OCI-LY7 (cell line): Measurements from ENCODE around the gene RBMS1. TPM values are rescaled to one million over a fixed set of nuclear protein-coding genes. Genes with fewer than 3 reads are reported as not detected.

ENCODE experiments used
- BruUV-seq: library from RNA; stranded (reverse); fragments of 400-500 nt; replicated peaks from 2 replicates; lab custom pipeline; 2021; lab: Mats Ljungman, UMichigan
- CTCF ChIA-PET: fragments of 300-600 bp; sonication (Branson Sonifier 250); formaldehyde crosslinking; loops from one replicate; lab custom pipeline; 2022; ENCODE audit warnings: antibody characterized with exemption; ENCODE audit not compliant: unreplicated experiment; lab: Charles Lee
- POLR2A ChIA-PET: fragments of 300-600 bp; sonication (Branson Sonifier 250); formaldehyde crosslinking; loops from one replicate; lab custom pipeline; 2022; ENCODE audit warnings: antibody characterized with exemption; lab: Charles Lee
- DNase-seq: peaks from one replicate; pipeline ENCODE4 v3.0.0-alpha.2; 2015; ENCODE audit warnings: low spot score
- H2AFZ ChIP-seq: fragments of 200-600 bp; sonication (generic), shearing (Covaris generic); 2 replicates; pipeline ENCODE4 v1.6.1; 2014; ENCODE audit warnings: mild to moderate bottlenecking, antibody characterized with exemption, low read length, moderate library complexity
- H3K27ac ChIP-seq: fragments of 200-600 bp; sonication (generic); 2 replicates; pipeline ENCODE4 v1.5.1; 2014; ENCODE audit warnings: mixed run types, low read depth, mild to moderate bottlenecking, moderate library complexity, low read length, inconsistent platforms; ENCODE audit not compliant: poor library complexity, severe bottlenecking
- H3K36me3 ChIP-seq: fragments of 200-600 bp; sonication (generic); 2 replicates; pipeline ENCODE4 v1.6.1; 2014; ENCODE audit warnings: mild to moderate bottlenecking, antibody characterized with exemption, low read length, moderate library complexity, mixed read lengths; ENCODE audit not compliant: insufficient read depth
- H3K4me1 ChIP-seq: fragments of 200-600 bp; sonication (generic); 2 replicates; pipeline ENCODE4 v1.5.1; 2014; ENCODE audit warnings: mild to moderate bottlenecking, low read length; ENCODE audit not compliant: insufficient read depth, poor library complexity, severe bottlenecking
- H3K4me2 ChIP-seq: fragments of 200-600 bp; sonication (generic); 2 replicates; pipeline ENCODE4 v1.6.1; 2014; ENCODE audit warnings: mild to moderate bottlenecking, low read length
- H3K4me3 ChIP-seq: fragments of 200-600 bp; sonication (generic); 2 replicates; pipeline ENCODE4 v1.5.1; 2014; ENCODE audit warnings: mild to moderate bottlenecking, low read depth, low read length; ENCODE audit not compliant: poor library complexity, severe bottlenecking
- H3K79me2 ChIP-seq: fragments of 200-600 bp; sonication (generic); 2 replicates; pipeline ENCODE4 v1.6.1; 2016; ENCODE audit warnings: low read depth, mild to moderate bottlenecking, low read length, moderate library complexity, mixed read lengths; ENCODE audit not compliant: insufficient read depth
- H3K9me2 ChIP-seq: fragments of 200-600 bp; sonication (generic); 2 replicates; pipeline ENCODE4 v1.6.1; 2016; ENCODE audit warnings: mild to moderate bottlenecking, low read length, mixed read lengths; ENCODE audit not compliant: insufficient read depth
- H3K9me3 ChIP-seq: fragments of 200-600 bp; sonication (generic); 2 replicates; pipeline ENCODE4 v1.6.1; 2014; ENCODE audit warnings: mild to moderate bottlenecking, mixed run types, low read length, mixed read lengths
- H4K20me1 ChIP-seq: fragments of 200-600 bp; sonication (generic); 2 replicates; pipeline ENCODE4 v1.6.1; 2014; ENCODE audit warnings: mild to moderate bottlenecking, antibody characterized with exemption, low read length, moderate library complexity, mixed read lengths; ENCODE audit not compliant: insufficient read depth
- CTCF ChIP-seq: fragments of 200-600 bp; sonication (generic); conservative IDR thresholded peaks from 2 replicates; pipeline ENCODE4 v1.5.1; 2014; ENCODE audit warnings: mild to moderate bottlenecking, antibody characterized with exemption, low read length, moderate library complexity, mixed read lengths
- EZH2phosphoT487 ChIP-seq: fragments of 200-600 bp; sonication (generic); IDR thresholded peaks from 2 replicates; pipeline ENCODE4 v1.6.1; 2018; ENCODE audit warnings: low read depth, borderline replicate concordance, mild to moderate bottlenecking, mixed run types, antibody characterized with exemption, low read length, moderate library complexity, mixed read lengths
- intact Hi-C: fragments of 100-400 bp; cut with micrococcal nuclease; formaldehyde crosslinking; loops from one replicate; pipeline ENCODE4 v1.10.0; 2022; ENCODE audit not compliant: unreplicated experiment
- total RNA-seq, 2 experiments: library from RNA; depleted of rRNA in 1 of 2; stranded (reverse); fragments of >200 nt in 1 of 2; shearing (Covaris generic) in 1 of 2; gene quantifications; 2 replicates each; pipeline ENCODE4 v1.2.3, GENCODE V29; 2014 to 2022

RBMS1 gene
- total RNA-seq, 2 experiments from 2014 or later: 29.5 to 35.7 TPM

- BruUV-seq: no TSS peak
- Histone ChIP-seq H4K20me1 (no peaks in the 10 kb centered on the region), H3K4me1 (no peaks in the 10 kb centered on the region), H3K4me2 (no peak overlapping the region), H2AFZ (no peak overlapping the region), H3K36me3 (no peaks in the 10 kb centered on the region), H3K79me2 (no peaks in the 10 kb centered on the region), H3K9me3 (no peaks in the 10 kb centered on the region), H3K9me2 (no peaks in the 10 kb centered on the region), H3K4me3 (no peak overlapping the region), H3K27ac (no peak overlapping the region)
- no peak for DNase-seq
- ChIA-PET CTCF (no interaction called here), POLR2A (interaction anchor here (0.5 to 1.6 kb wide), 3 partner anchors 19 to 80 kb away, joined by 3 to 4 read pairs (median 3); no protein-coding TSS in a partner anchor)
- no peak for TF ChIP-seq EZH2phosphoT487
- no peak for TF ChIP-seq CTCF
- intact Hi-C loops: no loop called here
Measured at GRCh38 chr2:160295519-160296207, 197.9 kb downstream of the RBMS1 start.

GRCh38 chr2:160294889-160295288 is 198.7 kb downstream of the RBMS1 start:
- no peak overlapping the region for H3K4me2 ChIP-seq
- no TSS peak for BruUV-seq
- ChIA-PET CTCF (no interaction called here), POLR2A (interaction anchor here (0.7 kb wide), 1 partner anchor 81 kb away, joined by 4 read pairs; no protein-coding TSS in a partner anchor)
- no peak overlapping the region for H3K4me3 ChIP-seq
- DNase-seq: no peak
- TF ChIP-seq CTCF: no peak
- TF ChIP-seq EZH2phosphoT487: no peak
- no peaks in the 10 kb centered on the region for H3K4me1 ChIP-seq
- intact Hi-C loops: no loop called here
- no peaks in the 10 kb centered on the region for H3K9me3 ChIP-seq
- no peaks in the 10 kb centered on the region for H3K36me3 ChIP-seq
- no peaks in the 10 kb centered on the region for H4K20me1 ChIP-seq
- no peaks in the 10 kb centered on the region for H3K9me2 ChIP-seq
- no peak overlapping the region for H3K27ac ChIP-seq
- no peaks in the 10 kb centered on the region for H3K79me2 ChIP-seq
- no peak overlapping the region for H2AFZ ChIP-seq

- no peak for TF ChIP-seq EZH2phosphoT487
- no peak for TF ChIP-seq CTCF
- H3K9me3 ChIP-seq: no peaks in the 10 kb centered on the region
- no peaks in the 10 kb centered on the region for H3K9me2 ChIP-seq
- ChIA-PET CTCF (no interaction called here), POLR2A (no interaction called here)
- no peak overlapping the region for H3K4me2 ChIP-seq
- BruUV-seq: no TSS peak
- no peak overlapping the region for H3K27ac ChIP-seq
- no peaks in the 10 kb centered on the region for H4K20me1 ChIP-seq
- DNase-seq: no peak
- H2AFZ ChIP-seq: no peak overlapping the region
- H3K4me3 ChIP-seq: no peak overlapping the region
- intact Hi-C loops: no loop called here
- no peaks in the 10 kb centered on the region for H3K4me1 ChIP-seq
- no peaks in the 10 kb centered on the region for H3K79me2 ChIP-seq
- no peaks in the 10 kb centered on the region for H3K36me3 ChIP-seq
Measured at GRCh38 chr2:160294339-160294803, 199.2 kb downstream of the RBMS1 start.
